DND-41 (cell line): Measurements from ENCODE around the gene ILF3.

ENCODE experiments used
- ATAC-seq: fragments of 200-7000 bp; cut with Tn5 transposase; 3 replicates; pipeline ENCODE4 v1.9.1; 2021; ENCODE audit warnings: low read depth; ENCODE audit not compliant: insufficient read depth
- DNase-seq: peaks from one replicate; pipeline ENCODE4 v3.0.0-alpha.2; 2020
- H2AFZ ChIP-seq: 2 replicates; pipeline ENCODE4 v1.6.0; 2012; ENCODE audit warnings: low read depth, low read length
- H3K27ac ChIP-seq: 2 replicates; pipeline ENCODE4 v1.5.1; 2012; ENCODE audit warnings: low read length, inconsistent platforms
- H3K27me3 ChIP-seq: fragments of 200-600 bp; sonication (generic); 2 replicates; pipeline ENCODE4 v1.6.0; 2012; ENCODE audit warnings: low read length, mild to moderate bottlenecking, inconsistent platforms; ENCODE audit not compliant: insufficient read depth, poor library complexity
- H3K36me3 ChIP-seq: 2 replicates; pipeline ENCODE4 v1.5.1; 2012; ENCODE audit warnings: low read length, inconsistent platforms; ENCODE audit not compliant: insufficient read depth
- H3K4me1 ChIP-seq: 2 replicates; pipeline ENCODE4 v1.5.1; 2012; ENCODE audit warnings: mild to moderate bottlenecking, low read length; ENCODE audit not compliant: insufficient read depth
- H3K4me2 ChIP-seq: 2 replicates; pipeline ENCODE4 v1.6.0; 2012; ENCODE audit warnings: mild to moderate bottlenecking, moderate library complexity, low read length, inconsistent platforms; ENCODE audit not compliant: insufficient read depth
- H3K4me3 ChIP-seq, 2 experiments: fragments of 200-600 bp in 1 of 2; shearing (Covaris generic) in 1 of 2; 2 replicates each; pipeline ENCODE4 v1.5.1; 2012 to 2016; ENCODE audit warnings: inconsistent platforms in 2 of 2, low read length in 2 of 2, mild to moderate bottlenecking in 2 of 2, low read depth in 1 of 2, moderate library complexity in 1 of 2
- H3K79me2 ChIP-seq: 2 replicates; pipeline ENCODE4 v1.6.0; 2012; ENCODE audit warnings: low read length, inconsistent platforms; ENCODE audit not compliant: insufficient read depth
- H3K9ac ChIP-seq: 2 replicates; pipeline ENCODE4 v1.6.0; 2012; ENCODE audit warnings: low read depth, mild to moderate bottlenecking, inconsistent platforms, low read length, moderate library complexity
- H3K9me3 ChIP-seq: 2 replicates; pipeline ENCODE4 v1.5.1; 2012; ENCODE audit warnings: low read length, moderate library complexity, mild to moderate bottlenecking, inconsistent platforms; ENCODE audit not compliant: insufficient read depth, severe bottlenecking
- H4K20me1 ChIP-seq: 2 replicates; pipeline ENCODE4 v1.6.0; 2012; ENCODE audit warnings: low read length; ENCODE audit not compliant: insufficient read depth
- EZH2 ChIP-seq: IDR thresholded peaks from 3 replicates; pipeline ENCODE4 v1.6.1; 2012; ENCODE audit warnings: borderline replicate concordance, low read depth, mild to moderate bottlenecking, moderate library complexity, low read length, inconsistent platforms; ENCODE audit not compliant: severe bottlenecking
- TF ChIP-seq, protein P1 (sequence below): IDR thresholded peaks from 2 replicates; pipeline ENCODE4 v1.5.1; 2012; ENCODE audit warnings: borderline replicate concordance, low read length, moderate library complexity, mild to moderate bottlenecking; ENCODE audit not compliant: poor library complexity, severe bottlenecking; ENCODE audit errors: extremely low read depth

The ILF3 gene

DNA sequence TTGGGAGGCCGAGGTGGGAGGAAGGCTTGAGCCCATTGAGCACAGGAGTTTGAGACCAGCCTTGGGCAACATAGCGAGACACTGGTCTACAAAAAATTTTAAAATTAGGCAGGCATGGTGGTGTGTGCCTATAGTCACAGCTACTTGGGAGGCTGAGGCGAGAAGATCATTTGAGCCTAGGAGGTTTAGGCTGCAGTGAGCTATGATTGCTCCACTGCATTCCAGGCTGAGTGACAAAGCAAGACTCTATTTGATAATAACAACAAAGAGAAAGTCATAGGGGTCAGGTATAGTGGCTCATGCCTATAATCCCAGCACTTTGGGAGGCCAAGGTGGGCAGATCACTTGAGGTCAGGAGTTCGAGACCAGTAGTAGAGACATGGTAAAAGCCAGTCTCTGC, 33.4 kb upstream of the ILF3 start:
- Histone ChIP-seq H2AFZ (no peak overlapping the region), H3K4me1 (no peaks in the 10 kb centered on the region), H3K79me2 (peaks cover 50% of the 10 kb centered on the region), H3K27me3 (no peaks in the 10 kb centered on the region), H3K36me3 (peaks cover 10% of the 10 kb centered on the region), H3K27ac (no peak overlapping the region; the same call in 1 of the 2 replicates), H4K20me1 (peaks cover 21% of the 10 kb centered on the region), H3K9ac (no peak overlapping the region), H3K9me3 (no peaks in the 10 kb centered on the region), H3K4me3 (no peak overlapping the region), H3K4me2 (no peak overlapping the region)
- DNase-seq (no peak), ATAC-seq (no peak)
- TF ChIP-seq, protein P1, sequence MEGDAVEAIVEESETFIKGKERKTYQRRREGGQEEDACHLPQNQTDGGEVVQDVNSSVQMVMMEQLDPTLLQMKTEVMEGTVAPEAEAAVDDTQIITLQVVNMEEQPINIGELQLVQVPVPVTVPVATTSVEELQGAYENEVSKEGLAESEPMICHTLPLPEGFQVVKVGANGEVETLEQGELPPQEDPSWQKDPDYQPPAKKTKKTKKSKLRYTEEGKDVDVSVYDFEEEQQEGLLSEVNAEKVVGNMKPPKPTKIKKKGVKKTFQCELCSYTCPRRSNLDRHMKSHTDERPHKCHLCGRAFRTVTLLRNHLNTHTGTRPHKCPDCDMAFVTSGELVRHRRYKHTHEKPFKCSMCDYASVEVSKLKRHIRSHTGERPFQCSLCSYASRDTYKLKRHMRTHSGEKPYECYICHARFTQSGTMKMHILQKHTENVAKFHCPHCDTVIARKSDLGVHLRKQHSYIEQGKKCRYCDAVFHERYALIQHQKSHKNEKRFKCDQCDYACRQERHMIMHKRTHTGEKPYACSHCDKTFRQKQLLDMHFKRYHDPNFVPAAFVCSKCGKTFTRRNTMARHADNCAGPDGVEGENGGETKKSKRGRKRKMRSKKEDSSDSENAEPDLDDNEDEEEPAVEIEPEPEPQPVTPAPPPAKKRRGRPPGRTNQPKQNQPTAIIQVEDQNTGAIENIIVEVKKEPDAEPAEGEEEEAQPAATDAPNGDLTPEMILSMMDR: no peak
- TF ChIP-seq EZH2: no peak

DNA sequence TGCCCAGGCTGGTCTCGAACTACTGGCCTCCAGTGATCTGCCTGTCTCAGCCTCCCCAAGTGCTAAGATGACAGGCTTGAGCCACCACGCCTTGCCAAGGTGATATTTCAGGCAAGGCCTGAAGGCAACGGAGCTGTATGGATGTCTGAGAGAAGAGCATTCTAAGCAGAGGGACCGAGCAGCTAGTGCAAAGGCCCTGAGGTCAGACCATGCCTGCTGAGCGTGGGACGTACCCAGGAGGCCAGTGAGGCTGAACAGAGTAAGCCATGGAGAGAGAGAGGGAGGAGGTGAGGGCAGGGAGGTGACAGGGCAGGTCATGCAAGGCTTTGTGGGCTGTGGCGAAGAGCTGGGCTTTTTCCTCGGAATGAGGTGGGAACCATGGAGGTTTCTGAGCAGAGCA, 32.2 kb upstream of the ILF3 start:
- Histone ChIP-seq H4K20me1 (peaks cover 22% of the 10 kb centered on the region), H3K4me1 (no peaks in the 10 kb centered on the region)
- ATAC-seq: no peak

DNA sequence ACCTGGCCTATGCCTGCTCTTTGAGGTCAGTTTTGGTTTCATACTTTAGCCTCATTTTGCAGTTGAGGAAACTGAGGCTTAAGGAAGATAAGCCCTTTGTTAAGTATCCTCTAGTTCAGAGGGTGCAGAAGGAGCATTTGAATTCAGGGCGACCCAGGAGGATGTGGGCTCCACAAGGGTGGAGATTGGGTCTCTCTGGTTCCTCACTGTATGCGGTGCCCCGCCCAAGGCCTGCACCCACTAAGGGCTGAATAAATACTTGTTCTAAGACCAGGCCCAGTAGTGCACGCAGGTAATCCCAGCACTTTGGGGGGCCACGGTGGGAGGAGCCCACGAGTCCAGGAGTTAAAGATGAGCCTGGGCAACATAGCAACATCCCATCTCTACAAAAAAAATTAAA, 29.6 kb upstream of the ILF3 start:
- Histone ChIP-seq H3K9me3 (no peaks in the 10 kb centered on the region), H3K4me3 (no peak overlapping the region), H2AFZ (no peak overlapping the region), H3K4me2 (no peak overlapping the region), H3K27ac (no peak overlapping the region), H3K36me3 (peaks cover 20% of the 10 kb centered on the region), H3K27me3 (no peaks in the 10 kb centered on the region), H4K20me1 (peaks cover 22% of the 10 kb centered on the region), H3K79me2 (peaks cover 21% of the 10 kb centered on the region), H3K4me1 (no peaks in the 10 kb centered on the region), H3K9ac (no peak overlapping the region)
- no peak for ATAC-seq
- TF ChIP-seq EZH2: no peak
- TF ChIP-seq, protein P1: no peak
- no peak for DNase-seq

More for the DNA sequence above, 32.2 kb upstream of the ILF3 start:
- Histone ChIP-seq H3K9ac (no peak overlapping the region), H3K9me3 (no peaks in the 10 kb centered on the region), H3K4me2 (no peak overlapping the region), H3K27ac (no peak overlapping the region), H3K4me3 (no peak overlapping the region), H3K79me2 (peaks cover 41% of the 10 kb centered on the region), H3K27me3 (no peaks in the 10 kb centered on the region), H2AFZ (no peak overlapping the region), H3K36me3 (peaks cover 10% of the 10 kb centered on the region)
- no peak for TF ChIP-seq EZH2
- TF ChIP-seq, protein P1: no peak
- no peak for DNase-seq
